Tibial nerve (tissue), 3 donors: ENCODE measurements around the gene SLC34A1.

Source experiments
- POLR2A ChIP-seq, 2 donors: fragments of 450-650 bp; IDR thresholded peaks; one replicate each; pipeline ENCODE4 v1.6.1; 2017; ENCODE audit warnings: antibody characterized with exemption in 2 of 2, mild to moderate bottlenecking in 2 of 2, moderate library complexity in 2 of 2
- TF ChIP-seq, protein P1 (sequence below), 5 experiments: fragments of 200-600 bp in 3 of 5; fragments of 450-650 bp in 2 of 5; sonication (generic) in 3 of 5; IDR thresholded peaks; one replicate each; pipeline ENCODE4 v1.5.1; 2016 to 2019; ENCODE audit warnings: antibody characterized with exemption in 5 of 5, mild to moderate bottlenecking in 3 of 5, moderate library complexity in 2 of 5

DNA sequence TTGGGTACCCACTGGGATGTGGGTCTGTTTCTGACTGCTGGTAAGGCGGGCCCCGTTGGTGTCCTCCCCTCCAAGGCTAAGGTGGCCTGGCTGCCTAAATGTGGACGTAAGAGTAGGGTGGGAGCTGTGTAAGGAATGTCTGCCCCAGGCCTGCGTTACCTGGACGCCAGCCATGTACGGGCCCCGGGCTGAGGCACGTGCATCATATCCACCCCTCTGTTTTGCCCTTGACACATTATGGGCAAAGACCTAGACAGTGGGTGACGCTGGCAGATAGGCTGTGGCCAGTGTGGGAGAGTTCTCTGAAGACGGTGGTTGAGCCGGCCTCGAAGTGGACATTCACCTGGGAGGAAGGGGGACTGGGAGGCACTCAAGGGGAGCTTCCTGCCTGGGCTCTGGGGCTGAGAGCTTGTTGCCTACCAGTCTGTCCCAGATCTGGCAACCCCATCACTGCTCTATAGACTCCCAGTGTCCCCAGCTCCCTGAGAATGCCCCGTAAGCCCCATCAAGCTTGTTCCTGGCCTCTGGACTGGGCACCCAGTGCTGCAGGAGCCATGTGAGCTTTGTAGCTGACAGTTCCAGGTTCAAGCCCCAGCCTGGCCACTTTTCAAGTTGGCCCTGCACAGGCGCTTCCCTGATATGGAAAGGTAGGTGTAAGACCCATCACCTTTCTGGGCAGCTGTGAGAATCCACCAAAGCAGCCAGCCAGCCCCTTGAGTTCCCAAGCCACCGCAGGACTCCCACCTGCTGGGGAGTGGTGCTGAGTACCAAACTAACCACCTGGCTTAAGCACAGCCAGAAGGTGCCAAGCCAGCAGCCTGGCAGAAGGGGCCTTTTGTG is 59.1 kb downstream of the SLC34A1 start:
- TF ChIP-seq, protein P1, sequence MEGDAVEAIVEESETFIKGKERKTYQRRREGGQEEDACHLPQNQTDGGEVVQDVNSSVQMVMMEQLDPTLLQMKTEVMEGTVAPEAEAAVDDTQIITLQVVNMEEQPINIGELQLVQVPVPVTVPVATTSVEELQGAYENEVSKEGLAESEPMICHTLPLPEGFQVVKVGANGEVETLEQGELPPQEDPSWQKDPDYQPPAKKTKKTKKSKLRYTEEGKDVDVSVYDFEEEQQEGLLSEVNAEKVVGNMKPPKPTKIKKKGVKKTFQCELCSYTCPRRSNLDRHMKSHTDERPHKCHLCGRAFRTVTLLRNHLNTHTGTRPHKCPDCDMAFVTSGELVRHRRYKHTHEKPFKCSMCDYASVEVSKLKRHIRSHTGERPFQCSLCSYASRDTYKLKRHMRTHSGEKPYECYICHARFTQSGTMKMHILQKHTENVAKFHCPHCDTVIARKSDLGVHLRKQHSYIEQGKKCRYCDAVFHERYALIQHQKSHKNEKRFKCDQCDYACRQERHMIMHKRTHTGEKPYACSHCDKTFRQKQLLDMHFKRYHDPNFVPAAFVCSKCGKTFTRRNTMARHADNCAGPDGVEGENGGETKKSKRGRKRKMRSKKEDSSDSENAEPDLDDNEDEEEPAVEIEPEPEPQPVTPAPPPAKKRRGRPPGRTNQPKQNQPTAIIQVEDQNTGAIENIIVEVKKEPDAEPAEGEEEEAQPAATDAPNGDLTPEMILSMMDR (IDR thresholded peaks at IDR 0.05) = no peak
- no peak for TF ChIP-seq POLR2A (IDR thresholded peaks at IDR 0.05)
